Activated CD4-positive, alpha-beta T cell treated with anti-CD3 and anti-CD28 coated beads, Interleukin-2, amount 50 U/mL, for 1 hour (primary cell): ENCODE data around the gene FRMD8.

Experiments
- DNase-seq: peaks from one replicate; pipeline ENCODE4 v3.0.0-alpha.2; 2020

FRMD8 gene

GRCh38 chr11:65415499-65416340 is 29.3 kb downstream of the FRMD8 start:
- no peak for DNase-seq

GRCh38 chr11:65416341-65416824 is 29.9 kb downstream of the FRMD8 start:
- peak; percentile 93 for DNase-seq

GRCh38 chr11:65416841-65417701 is 30.6 kb downstream of the FRMD8 start:
- no peak for DNase-seq

GRCh38 chr11:65417702-65418430 is 31.4 kb downstream of the FRMD8 start:
- peak; percentile 31 for DNase-seq

GRCh38 chr11:65418431-65418680 is 31.9 kb downstream of the FRMD8 start:
- DNase-seq = no peak

- peak; percentile 63 for DNase-seq
Measured at GRCh38 chr11:65418681-65419459, 32.4 kb downstream of the FRMD8 start.

GRCh38 chr11:65419460-65419771 is 33.0 kb downstream of the FRMD8 start:
- DNase-seq = no peak

- peak; percentile 51 for DNase-seq
Measured at GRCh38 chr11:65419772-65420481, 33.5 kb downstream of the FRMD8 start.

- no peak for DNase-seq
Measured at GRCh38 chr11:65420506-65420905, 34.1 kb downstream of the FRMD8 start.

- peak; percentile 80 for DNase-seq
Measured at GRCh38 chr11:65420979-65421793, 34.7 kb downstream of the FRMD8 start.

- DNase-seq = peak; percentile 93
Measured at GRCh38 chr11:65421794-65422632, 35.6 kb downstream of the FRMD8 start.

GRCh38 chr11:65422633-65423515 is 36.4 kb downstream of the FRMD8 start, which contains the start of gene NEAT1:
NEAT1 (plus strand) TSS chr11:65422798.
- peak; percentile 89 for DNase-seq

GRCh38 chr11:65423516-65424204 is 37.2 kb downstream of the FRMD8 start:
- DNase-seq = peak; percentile 41

- DNase-seq = peak; percentile 66
Measured at GRCh38 chr11:65424205-65425104, 38.0 kb downstream of the FRMD8 start.

- DNase-seq = peak; percentile 74
Measured at GRCh38 chr11:65425105-65425970, 38.9 kb downstream of the FRMD8 start.
